Skin epidermis (tissue), 12 donors: ENCODE data around the gene CISD3.
A peak's percentile ranks its signal among the peaks of the same experiment; 100 is the strongest.
"Not testable (repeated sequence)": the region's sequence is repeated elsewhere in the genome, so short reads cannot be mapped to it uniquely, and the experiment has no call there.

Source experiments
- H3K27ac ChIP-seq, 21 experiments: fragments of 200-600 bp; sonication (generic) in 11 of 21; one replicate each; pipeline ENCODE4 v1.5.0; 2020; ENCODE audit warnings: mild to moderate bottlenecking in 3 of 21, inconsistent platforms in 2 of 21, moderate library complexity in 2 of 21
- H3K4me3 ChIP-seq, 7 experiments: fragments of 200-600 bp; sonication (generic) in 2 of 7; one replicate each; pipeline ENCODE4 v1.5.0; 2020; ENCODE audit warnings: inconsistent platforms in 2 of 7, mild to moderate bottlenecking in 2 of 7, moderate library complexity in 1 of 7

The CISD3 gene

GRCh38 chr17:38724337-38724988 is 5.7 kb upstream of the CISD3 start:
- H3K27ac ChIP-seq, result peak overlapping the region in 3 of 21 experiments; percentile 8 to 37 (median 11)
- no peak overlapping the region for H3K4me3 ChIP-seq

GRCh38 chr17:38725066-38725465 is 5.1 kb upstream of the CISD3 start:
- Histone ChIP-seq H3K27ac (peak overlapping the region in 4 of 21 experiments; percentile 8 to 37 (median 14)), H3K4me3 (no peak overlapping the region)

GRCh38 chr17:38726145-38726544 is 4.0 kb upstream of the CISD3 start:
- peak overlapping the region in 1 of 21 experiments; percentile 95 for H3K27ac ChIP-seq

GRCh38 chr17:38727736-38728135 is 2.4 kb upstream of the CISD3 start:
- Histone ChIP-seq H3K27ac (peak overlapping the region in 15 of 21 experiments; percentile 6 to 95 (median 61)), H3K4me3 (no peak overlapping the region)

More at GRCh38 chr17:38726145-38726544, 4.0 kb upstream of the CISD3 start:
- H3K4me3 ChIP-seq, result not testable (repeated sequence)

- Histone ChIP-seq H3K4me3 (no peak overlapping the region), H3K27ac (peak overlapping the region in 15 of 21 experiments; percentile 8 to 95 (median 81))
Measured at GRCh38 chr17:38728290-38728831, 1.8 kb upstream of the CISD3 start.

- H3K4me3 ChIP-seq, result peak overlapping the region; percentile 34 to 72 (median 60)
- H3K27ac ChIP-seq, result peak overlapping the region in 20 of 21 experiments; percentile 70 to 95 (median 85)
Measured at GRCh38 chr17:38729368-38729885, 714 bp upstream of the CISD3 start.

- Histone ChIP-seq H3K4me3 (peak overlapping the region; percentile 46 to 72 (median 60)), H3K27ac (peak overlapping the region in 20 of 21 experiments; percentile 47 to 95 (median 84))
Measured at GRCh38 chr17:38730526-38731379, 612 bp downstream of the CISD3 start.

GRCh38 chr17:38731526-38732294 is 1.6 kb downstream of the CISD3 start:
- peak overlapping the region in 1 of 7 experiments; percentile 62 for H3K4me3 ChIP-seq
- H3K27ac ChIP-seq, result peak overlapping the region in 14 of 21 experiments; percentile 47 to 95 (median 86)

- H3K27ac ChIP-seq, result peak overlapping the region in 4 of 21 experiments; percentile 23 to 93 (median 59)
- no peak overlapping the region for H3K4me3 ChIP-seq
Measured at GRCh38 chr17:38732376-38733281, 2.5 kb downstream of the CISD3 start.

GRCh38 chr17:38733282-38733981 is 3.3 kb downstream of the CISD3 start:
- no peak overlapping the region for H3K4me3 ChIP-seq
- peak overlapping the region in 1 of 21 experiments; percentile 14 for H3K27ac ChIP-seq

- no peak overlapping the region for H3K27ac ChIP-seq
- no peak overlapping the region for H3K4me3 ChIP-seq
Measured at GRCh38 chr17:38733982-38734973, 4.1 kb downstream of the CISD3 start.

- H3K4me3 ChIP-seq, result no peak overlapping the region
- no peak overlapping the region for H3K27ac ChIP-seq
Measured at GRCh38 chr17:38735161-38735997, 5.2 kb downstream of the CISD3 start.

- Histone ChIP-seq H3K27ac (no peak overlapping the region), H3K4me3 (no peak overlapping the region)
Measured at GRCh38 chr17:38738007-38738662, 8.0 kb downstream of the CISD3 start.

GRCh38 chr17:38738686-38739085 is 8.5 kb downstream of the CISD3 start:
- Histone ChIP-seq H3K27ac (no peak overlapping the region), H3K4me3 (no peak overlapping the region)

- H3K4me3 ChIP-seq, result no peak overlapping the region
Measured at GRCh38 chr17:38739305-38739704, 9.2 kb downstream of the CISD3 start.

More at GRCh38 chr17:38739305-38739704, 9.2 kb downstream of the CISD3 start:
- H3K27ac ChIP-seq, result no peak overlapping the region
